ENCODE results near the gene CD226. TPM values are rescaled to one million over a fixed set of nuclear protein-coding genes. Genes with fewer than 3 reads are reported as not detected.

CD226 gene
- total and polyA plus RNA-seq, 2 of the 13 experiments (the other 11 are each of a cell fraction or from before 2014, with no cell fraction given) = 0.13 to 0.77 TPM

- CTCF ChIA-PET (ENCODE audit: low intra/inter-chr PET ratio, low total read pairs) = no interaction called here
- peak; percentile 91 for ATAC-seq
- intact Hi-C loops (cut with micrococcal nuclease; ENCODE audit: unreplicated experiment) = no loop called here
Observed at GRCh38 chr18:69885841-69886531, 61.7 kb downstream of the CD226 start.

More at GRCh38 chr18:69885841-69886531, 61.7 kb downstream of the CD226 start:
- Histone ChIP-seq H3K9ac (ENCODE audit: insufficient read depth, low read depth, low read length) (0 out of 2 replicates have a peak overlapping the region, but pooled peaks have one; percentile 15), H3K9me3 (ENCODE audit: low read length) (no peaks in the 10 kb centered on the region), H2AFZ (ENCODE audit: low read length) (peak overlapping the region; percentile 59), H3K27ac (ENCODE audit: extremely low read length, insufficient read depth, low read length) (no peak overlapping the region), H3K79me2 (ENCODE audit: insufficient read depth, low read length) (no peaks in the 10 kb centered on the region), H3K4me1 (ENCODE audit: insufficient read depth, low read length) (peaks cover 13% of the 10 kb centered on the region), H4K20me1 (ENCODE audit: insufficient read depth, low read length) (no peaks in the 10 kb centered on the region), H3K36me3 (replicated peaks in 1 of 2; ENCODE audit: control insufficient read depth in 1 of 2, insufficient read depth in 2 of 2, low read length in 2 of 2) (no peaks in the 10 kb centered on the region), H3K27me3 (ENCODE audit: control insufficient read depth in 1 of 2, insufficient read depth in 2 of 2, low read length in 2 of 2) (no peaks in the 10 kb centered on the region), H3K4me3 (replicated peaks in 1 of 3; ENCODE audit: insufficient read depth in 1 of 3, low read depth in 2 of 3, low read length in 3 of 3) (peak overlapping the region in 2 of 3 experiments; percentile 6 to 14; a peak in 1 of 6 replicates), H3K4me2 (ENCODE audit: low read depth, low read length) (peak overlapping the region; percentile 60)
- WGBS (ENCODE audit: low lambda C conversion rate) = 54% methylated on average over 20 of the region's 20 CpGs
- in situ Hi-C loops (cut with HindIII; ENCODE audit: extremely low pct_ligation_motif_present, low pct_unique_long_range_greater_than_20kb) = no loop called here
- TF ChIP-seq HNF1A (IDR thresholded peaks at IDR 0.05; ENCODE audit: low read depth) (peak; percentile 60; the same call in 1 of the 2 replicates), HNF1A (CRISPR knock-in tag; IDR thresholded peaks at IDR 0.05; ENCODE audit: borderline replicate concordance) (peak; percentile 53; the same call in 1 of the 2 replicates), ZNF121 (CRISPR knock-in tag; IDR thresholded peaks at IDR 0.05) (no peak), SOX13 (IDR thresholded peaks at IDR 0.05) (no peak), SOX13 (CRISPR knock-in tag; conservative IDR thresholded peaks at IDR 0.05 in 1 of 2, IDR thresholded peaks at IDR 0.05 in 1 of 2) (peak in 1 of 2 experiments; percentile 31; a peak in 1 of 4 replicates), SP140L (CRISPR knock-in tag; IDR thresholded peaks at IDR 0.05; ENCODE audit: borderline replicate concordance) (no peak), ZMYM4 (CRISPR knock-in tag; IDR thresholded peaks at IDR 0.05) (peak; percentile 54; the same call in 1 of the 2 replicates), ZNF12 (CRISPR knock-in tag; IDR thresholded peaks at IDR 0.05) (peak; percentile 81; the same call in 1 of the 2 replicates), CHD2 (IDR thresholded peaks at IDR 0.05; ENCODE audit: low read depth, low read length) (no peak)
- no TSS peak for BruUV-seq (replicated peaks)
- POLR2A ChIA-PET = no interaction called here
- DNase-seq (ENCODE audit: low spot score) = peak; percentile 48
- FAIRE-seq = no peak
